ENCODE measurements around the gene RPL4. TPM values are rescaled to one million over a fixed set of nuclear protein-coding genes. Genes with fewer than 3 reads are reported as not detected.

The RPL4 gene
- total and polyA plus RNA-seq, 2 experiments from 2014 or later = 2,989 to 6,082 TPM

DNA sequence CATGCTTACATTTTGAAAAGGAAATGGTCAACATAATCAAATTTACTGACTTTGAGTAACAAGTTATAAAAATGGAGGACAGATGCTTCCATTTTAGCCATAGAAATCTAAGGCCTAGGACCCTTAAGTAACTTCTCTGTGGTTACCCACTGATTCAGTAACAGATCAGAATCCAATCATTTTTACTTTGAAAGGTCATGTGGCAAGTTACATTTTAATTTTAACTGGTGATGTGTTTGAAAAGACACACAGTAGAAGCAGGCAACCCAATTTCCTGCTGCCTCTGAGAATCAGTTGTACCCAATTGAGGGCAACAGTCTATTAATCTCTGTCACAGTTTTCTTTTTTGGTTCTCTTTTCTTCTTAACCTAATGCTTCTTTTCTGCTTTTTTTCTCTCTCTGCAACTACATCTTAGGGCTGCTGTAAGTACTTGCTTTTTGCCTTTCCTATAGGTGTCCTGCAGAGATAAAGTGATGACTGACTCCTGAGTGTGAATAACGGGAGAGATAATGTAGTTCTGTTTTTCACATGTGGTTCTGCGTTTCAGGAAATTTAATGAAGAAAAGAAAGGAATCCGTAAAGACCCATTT lies 3.7 kb upstream of the RPL4 start (continued):
- TF ChIP-seq, protein P1, sequence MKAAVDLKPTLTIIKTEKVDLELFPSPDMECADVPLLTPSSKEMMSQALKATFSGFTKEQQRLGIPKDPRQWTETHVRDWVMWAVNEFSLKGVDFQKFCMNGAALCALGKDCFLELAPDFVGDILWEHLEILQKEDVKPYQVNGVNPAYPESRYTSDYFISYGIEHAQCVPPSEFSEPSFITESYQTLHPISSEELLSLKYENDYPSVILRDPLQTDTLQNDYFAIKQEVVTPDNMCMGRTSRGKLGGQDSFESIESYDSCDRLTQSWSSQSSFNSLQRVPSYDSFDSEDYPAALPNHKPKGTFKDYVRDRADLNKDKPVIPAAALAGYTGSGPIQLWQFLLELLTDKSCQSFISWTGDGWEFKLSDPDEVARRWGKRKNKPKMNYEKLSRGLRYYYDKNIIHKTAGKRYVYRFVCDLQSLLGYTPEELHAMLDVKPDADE (IDR thresholded peaks at IDR 0.05) = no peak
- TF ChIP-seq ZNF114 (CRISPR knock-in tag; IDR thresholded peaks at IDR 0.05) (no peak), EZH2phosphoT487 (IDR thresholded peaks at IDR 0.05; ENCODE audit: unreplicated experiment) (no peak), STAT1 (IDR thresholded peaks at IDR 0.05; ENCODE audit: unreplicated experiment) (no peak), ZNF331 (CRISPR knock-in tag; IDR thresholded peaks at IDR 0.05; ENCODE audit: low read depth) (no peak)
- TF ChIP-seq, protein P2, sequence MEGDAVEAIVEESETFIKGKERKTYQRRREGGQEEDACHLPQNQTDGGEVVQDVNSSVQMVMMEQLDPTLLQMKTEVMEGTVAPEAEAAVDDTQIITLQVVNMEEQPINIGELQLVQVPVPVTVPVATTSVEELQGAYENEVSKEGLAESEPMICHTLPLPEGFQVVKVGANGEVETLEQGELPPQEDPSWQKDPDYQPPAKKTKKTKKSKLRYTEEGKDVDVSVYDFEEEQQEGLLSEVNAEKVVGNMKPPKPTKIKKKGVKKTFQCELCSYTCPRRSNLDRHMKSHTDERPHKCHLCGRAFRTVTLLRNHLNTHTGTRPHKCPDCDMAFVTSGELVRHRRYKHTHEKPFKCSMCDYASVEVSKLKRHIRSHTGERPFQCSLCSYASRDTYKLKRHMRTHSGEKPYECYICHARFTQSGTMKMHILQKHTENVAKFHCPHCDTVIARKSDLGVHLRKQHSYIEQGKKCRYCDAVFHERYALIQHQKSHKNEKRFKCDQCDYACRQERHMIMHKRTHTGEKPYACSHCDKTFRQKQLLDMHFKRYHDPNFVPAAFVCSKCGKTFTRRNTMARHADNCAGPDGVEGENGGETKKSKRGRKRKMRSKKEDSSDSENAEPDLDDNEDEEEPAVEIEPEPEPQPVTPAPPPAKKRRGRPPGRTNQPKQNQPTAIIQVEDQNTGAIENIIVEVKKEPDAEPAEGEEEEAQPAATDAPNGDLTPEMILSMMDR (conservative IDR thresholded peaks at IDR 0.05; ENCODE audit: low read depth in 2 of 2) = no peak

- Histone ChIP-seq H3K4me3 (peak overlapping the region; percentile 100), H3K9me2 (ENCODE audit: insufficient read depth) (no peaks in the 10 kb centered on the region), H2AFZ (no peak overlapping the region), H3F3A (replicated peaks; ENCODE audit: low read depth) (peaks cover 35% of the 10 kb centered on the region), H3K27ac (ENCODE audit: low read depth) (peak overlapping the region; percentile 81), H3K79me2 (replicated peaks; ENCODE audit: insufficient read depth) (peaks cover 80% of the 10 kb centered on the region), H3K4me2 (peak overlapping the region; percentile 100), H3K27me3 (ENCODE audit: insufficient read depth) (no peaks in the 10 kb centered on the region), H4K20me1 (replicated peaks; ENCODE audit: insufficient read depth) (peaks cover 18% of the 10 kb centered on the region), H3K36me3 (ENCODE audit: insufficient read depth) (peaks cover 45% of the 10 kb centered on the region), H3K4me1 (ENCODE audit: insufficient read depth) (peaks cover 26% of the 10 kb centered on the region)
- ATAC-seq = no peak
- H3K4me3 Mint-ChIP-seq = peak overlapping the region; percentile 98
- H3K27ac Mint-ChIP-seq = peak overlapping the region; percentile 99
- H3K27me3 Mint-ChIP-seq (ENCODE audit: insufficient read depth, low read depth, poor library complexity) = peaks cover 2% of the 10 kb centered on the region
- peaks cover 19% of the 10 kb centered on the region; the same call in 2 of the 3 replicates for H3K4me1 Mint-ChIP-seq
- H3K9me3 Mint-ChIP-seq = no peaks in the 10 kb centered on the region
- H3K36me3 Mint-ChIP-seq (ENCODE audit: low read depth) = peaks cover 52% of the 10 kb centered on the region
- no peak for DNase-seq (ENCODE audit: low spot score)
- TF ChIP-seq STAT1 (IDR thresholded peaks at IDR 0.05; ENCODE audit: unreplicated experiment) = no peak
- no peak for TF ChIP-seq POLR2AphosphoS5 (IDR thresholded peaks at IDR 0.05; ENCODE audit: low read depth)
- no peak for TF ChIP-seq CREB1 (CRISPR knock-in tag; IDR thresholded peaks at IDR 0.05; ENCODE audit: low read depth)
- TF ChIP-seq, protein P1 (IDR thresholded peaks at IDR 0.05) = no peak
- TF ChIP-seq EZH2 (IDR thresholded peaks at IDR 0.05; ENCODE audit: low read depth, unreplicated experiment) = no peak
- TF ChIP-seq, protein P2 (conservative IDR thresholded peaks at IDR 0.05; ENCODE audit: low read depth in 2 of 2) = no peak
- no peak for TF ChIP-seq JUNB (IDR thresholded peaks at IDR 0.05; ENCODE audit: unreplicated experiment)
- no peak for TF ChIP-seq ZNF462 (CRISPR knock-in tag; IDR thresholded peaks at IDR 0.05)
- no peak for TF ChIP-seq ZNF114 (CRISPR knock-in tag; IDR thresholded peaks at IDR 0.05)
- TF ChIP-seq ZNF331 (CRISPR knock-in tag; IDR thresholded peaks at IDR 0.05; ENCODE audit: low read depth) = no peak
Measured at GRCh38 chr15:66505818-66506217, 1.2 kb upstream of the RPL4 start.
